Activated effector memory CD4-positive, alpha-beta T cell treated with anti-CD3 and anti-CD28 coated beads, Interleukin-2, amount 50 U/mL, for 16 hours (primary cell): ENCODE measurements around the gene SOD3.

Source experiments
- DNase-seq: peaks from one replicate; pipeline ENCODE4 v3.0.0-alpha.2; 2020

The SOD3 gene

DNA sequence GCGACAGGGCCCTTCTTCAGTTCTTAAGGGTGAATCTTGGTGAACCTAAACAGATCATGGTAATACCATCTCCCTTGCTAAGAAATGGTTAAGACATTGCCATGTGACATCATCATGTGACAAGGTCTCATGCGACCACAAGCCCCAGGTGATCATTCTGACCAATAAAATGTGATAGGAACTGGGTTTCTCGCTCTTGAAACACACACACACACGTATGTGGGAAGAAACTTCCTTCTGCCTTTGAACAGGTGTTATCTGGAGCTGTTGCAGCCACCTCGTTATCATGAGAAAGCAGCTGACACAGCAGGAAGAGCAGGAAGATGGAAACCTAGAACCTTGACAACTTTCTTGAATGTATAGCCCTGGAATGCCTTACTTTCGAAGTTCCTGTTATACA lies 10.2 kb downstream of the SOD3 start:
- DNase-seq = no peak

DNA sequence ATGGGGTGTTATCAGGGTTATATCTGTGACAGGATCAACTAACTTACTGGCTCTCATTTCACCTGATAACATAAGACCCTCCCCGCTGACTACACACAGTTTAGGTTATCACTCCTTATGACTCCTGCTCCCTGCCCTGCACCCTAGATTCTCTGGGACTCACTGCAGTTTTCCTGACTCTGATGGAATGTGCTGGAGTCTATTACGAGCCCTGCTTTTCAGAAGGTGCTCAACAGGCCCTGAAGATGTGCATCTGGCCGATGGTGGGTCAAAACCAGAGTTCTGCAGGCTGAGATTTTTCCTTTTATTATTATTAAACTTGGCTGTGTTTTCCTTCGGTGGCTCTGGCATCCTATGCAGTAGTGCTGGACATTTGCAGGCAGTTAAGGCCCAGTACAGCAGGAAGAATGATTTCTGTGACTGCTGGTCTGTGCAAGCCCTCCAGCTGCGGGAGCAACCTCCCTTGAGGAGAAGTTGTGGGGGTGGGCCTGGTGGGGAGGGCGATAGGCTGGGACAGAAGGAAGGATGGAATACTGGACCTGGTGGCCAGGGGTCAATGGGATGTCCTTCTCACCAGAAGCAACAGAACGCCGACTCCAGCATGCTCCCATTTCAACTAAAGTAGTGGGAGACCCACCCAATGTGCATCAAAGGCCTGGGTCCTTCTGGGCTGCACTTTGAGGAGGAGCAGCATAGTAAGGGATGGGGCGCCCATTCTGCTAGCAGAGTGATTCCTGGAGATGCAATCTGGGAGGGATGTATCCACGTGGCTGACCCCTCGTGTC lies 11.0 kb downstream of the SOD3 start:
- no peak for DNase-seq

DNA sequence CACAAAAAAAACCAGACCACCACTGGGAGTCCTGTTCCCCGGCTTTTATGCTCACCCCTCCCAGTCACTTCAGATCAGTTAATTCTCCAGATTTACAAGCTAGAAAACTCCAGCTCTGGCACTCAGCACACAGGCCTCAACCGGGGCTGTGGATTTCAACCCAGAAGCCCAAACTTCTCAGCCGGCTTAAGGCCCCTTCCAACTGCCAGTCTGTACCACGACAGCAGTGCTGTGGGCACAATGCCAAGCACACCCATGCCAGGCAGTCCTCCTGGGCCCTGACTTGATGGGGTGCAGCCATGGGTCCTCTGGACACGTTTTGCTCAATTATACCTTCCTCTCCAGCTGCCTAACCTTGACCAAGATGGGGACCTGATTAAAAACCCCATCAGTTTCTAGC lies 12.2 kb downstream of the SOD3 start:
- DNase-seq = no peak

DNA sequence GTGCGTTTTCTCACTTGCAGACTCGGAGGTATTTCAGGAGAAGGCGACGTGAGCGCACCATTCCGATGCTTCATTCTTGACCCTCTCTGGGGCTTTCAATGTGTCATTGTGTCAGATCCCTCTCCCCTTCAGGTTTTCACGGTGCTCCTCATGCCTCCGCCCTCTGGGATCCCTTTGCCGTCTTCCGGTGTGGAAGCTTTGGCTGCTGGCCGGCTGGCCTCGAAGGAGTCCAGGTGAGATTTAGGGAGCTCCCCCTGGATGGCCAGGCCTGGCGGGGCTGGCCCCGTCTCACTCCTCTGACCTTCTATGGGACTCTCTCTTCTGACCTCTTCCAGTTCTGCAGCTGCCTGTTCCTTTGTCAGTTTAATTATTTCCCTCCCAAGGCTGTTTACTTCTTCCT lies 12.9 kb downstream of the SOD3 start:
- DNase-seq = no peak

DNA sequence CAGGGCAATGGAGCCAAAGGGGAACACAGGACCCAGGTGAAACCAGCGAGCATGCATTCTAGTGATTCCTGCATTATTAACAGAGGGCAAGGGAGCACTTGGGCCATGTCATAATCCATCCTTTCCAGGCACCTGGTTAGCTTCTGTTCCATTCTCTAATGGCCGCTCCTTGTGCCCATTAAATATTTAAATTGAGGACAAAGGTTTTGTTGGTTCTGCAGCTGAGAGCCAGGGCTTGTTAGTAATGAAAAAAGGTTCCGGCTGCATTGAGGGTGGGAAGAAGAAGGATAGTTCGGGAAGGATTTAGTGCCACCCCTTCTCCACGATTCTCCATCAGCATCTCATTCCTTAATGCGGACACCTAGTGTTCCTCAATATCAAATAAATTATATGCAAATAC lies 13.6 kb downstream of the SOD3 start:
- DNase-seq = no peak

DNA sequence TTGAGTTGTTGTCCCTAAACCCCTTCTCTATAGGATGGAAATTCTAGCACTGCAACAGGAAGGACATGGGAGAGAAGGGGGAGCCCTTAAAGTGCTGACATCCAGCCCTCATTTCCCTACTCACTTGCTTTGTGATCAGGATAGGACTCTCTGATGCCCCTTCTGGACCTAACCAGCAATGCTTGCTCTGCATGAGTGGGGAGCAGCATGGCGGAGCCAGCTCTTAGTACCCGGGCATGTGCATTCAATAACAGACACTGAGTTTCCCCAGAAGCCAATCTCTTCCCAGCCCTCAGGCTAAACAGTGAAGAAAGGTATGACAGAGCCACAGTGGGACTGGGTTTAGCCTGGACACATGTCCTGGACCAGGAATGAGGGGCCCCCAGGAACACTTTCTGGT lies 14.0 kb downstream of the SOD3 start:
- no peak for DNase-seq

DNA sequence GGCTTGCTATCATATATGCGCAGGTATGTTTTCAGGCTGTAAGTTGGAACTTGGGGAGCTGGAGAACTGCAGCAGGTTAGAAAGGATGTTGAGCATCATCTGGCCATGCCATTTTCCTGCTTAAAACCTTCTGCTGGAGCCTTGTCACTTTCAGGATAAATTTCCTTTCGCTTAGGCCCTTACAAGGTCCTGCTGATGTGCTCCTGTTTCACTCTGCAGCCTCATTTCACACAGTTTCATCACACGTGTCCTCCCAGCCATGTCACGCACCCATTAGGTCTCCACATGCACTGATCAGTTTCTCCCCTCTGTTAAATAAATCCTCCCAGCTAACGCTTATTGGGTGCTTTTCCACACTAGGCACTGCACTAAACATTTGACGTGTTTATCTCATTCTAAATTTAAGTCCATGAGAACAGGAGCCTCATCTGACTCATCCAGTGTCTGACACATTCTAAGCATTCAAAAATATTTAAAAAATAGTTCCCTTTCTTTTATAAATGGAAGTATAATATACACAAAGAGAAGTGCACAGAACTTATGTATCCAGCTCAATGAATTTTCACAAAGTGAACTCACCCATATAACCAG lies 14.5 kb downstream of the SOD3 start:
- no peak for DNase-seq

DNA sequence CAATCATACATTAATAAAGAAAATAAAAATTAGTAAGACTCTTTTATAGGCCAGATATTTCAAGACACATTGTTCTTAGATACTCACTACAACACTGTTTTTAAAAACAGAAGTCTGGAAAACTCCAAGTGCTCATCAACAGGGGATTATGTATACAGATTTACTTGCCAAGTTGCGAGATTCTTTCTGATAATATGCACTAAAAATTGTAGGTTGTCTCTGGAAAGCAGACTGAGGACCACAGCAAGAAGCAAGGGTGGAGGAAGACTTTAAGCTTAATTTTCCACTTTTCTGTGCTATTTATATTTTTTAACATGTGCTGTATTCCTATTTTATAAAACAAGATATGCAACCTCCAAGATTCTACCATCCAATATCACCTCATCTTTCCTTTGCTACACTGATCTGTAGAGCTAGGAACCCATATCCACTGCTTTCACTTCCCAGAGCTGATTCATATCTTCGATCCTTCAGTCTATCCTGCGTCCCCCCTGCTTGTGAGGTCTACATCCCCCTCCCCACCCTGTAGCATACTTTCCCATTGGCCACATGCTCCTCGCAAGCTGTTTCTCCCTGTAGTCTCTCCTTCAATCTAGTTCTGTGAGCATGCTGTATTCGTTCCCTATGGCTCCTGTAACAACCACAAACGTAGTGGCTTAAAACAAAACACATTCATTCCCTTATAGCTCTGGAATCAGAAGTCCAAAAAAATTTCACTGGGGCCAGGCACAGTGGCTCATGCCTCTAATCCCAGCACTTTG lies 15.7 kb downstream of the SOD3 start:
- DNase-seq = no peak

DNA sequence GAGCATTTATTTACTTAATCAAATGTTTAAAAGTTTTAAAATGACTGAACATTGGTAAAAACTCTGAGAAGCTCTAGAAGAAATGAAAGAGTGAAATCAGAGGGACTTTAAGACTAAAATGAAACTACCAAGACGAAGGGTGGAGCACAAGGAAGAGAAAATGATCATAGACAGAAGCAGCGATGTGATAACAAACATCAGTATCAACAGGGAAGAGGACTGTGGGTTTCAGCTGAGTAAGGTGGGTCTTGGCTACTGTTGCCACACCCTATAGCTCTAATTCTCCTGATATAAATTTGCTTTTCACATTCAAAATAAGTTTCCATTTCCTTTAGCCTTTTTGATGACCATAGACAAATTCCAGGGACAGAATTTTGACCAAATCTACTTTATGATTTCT lies 18.4 kb downstream of the SOD3 start:
- DNase-seq = no peak

DNA sequence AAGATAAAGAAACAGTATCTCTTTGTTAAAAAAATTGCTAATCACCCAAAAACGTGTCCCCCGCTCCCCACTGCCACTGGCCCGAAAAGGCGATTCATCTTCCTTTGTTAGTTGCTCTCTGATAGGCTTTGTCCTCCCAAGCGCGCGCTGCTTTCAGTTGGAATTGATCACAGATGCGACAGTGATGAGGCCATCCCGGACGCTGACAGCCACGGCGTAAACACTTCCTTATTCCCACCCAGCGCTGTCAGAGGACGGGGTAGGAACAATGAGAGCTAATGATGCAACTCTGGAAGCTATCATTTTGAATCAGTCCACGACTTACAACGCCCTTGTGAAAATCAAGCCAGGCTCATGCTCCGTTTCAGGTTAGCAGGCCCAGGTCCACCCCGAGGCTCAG lies 21.4 kb downstream of the SOD3 start:
- no peak for DNase-seq

DNA sequence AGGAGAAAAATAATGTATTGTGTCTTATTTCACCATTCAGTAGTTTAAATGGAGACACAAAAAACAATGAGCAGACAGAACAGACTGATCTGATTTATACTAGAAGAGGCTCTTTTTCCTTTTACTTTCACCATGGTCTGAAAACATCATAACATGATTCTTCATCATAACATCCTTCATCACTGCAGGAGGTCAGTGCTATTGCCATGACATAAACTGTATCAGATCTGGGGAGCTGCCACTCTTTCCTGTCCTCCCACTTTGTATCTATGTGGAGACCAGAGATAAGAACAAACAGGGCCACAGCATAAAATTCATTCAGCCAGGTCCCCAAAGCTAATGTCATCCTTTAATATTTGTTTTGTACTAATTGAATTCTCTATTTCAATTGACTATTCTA lies 25.2 kb downstream of the SOD3 start:
- no peak for DNase-seq

DNA sequence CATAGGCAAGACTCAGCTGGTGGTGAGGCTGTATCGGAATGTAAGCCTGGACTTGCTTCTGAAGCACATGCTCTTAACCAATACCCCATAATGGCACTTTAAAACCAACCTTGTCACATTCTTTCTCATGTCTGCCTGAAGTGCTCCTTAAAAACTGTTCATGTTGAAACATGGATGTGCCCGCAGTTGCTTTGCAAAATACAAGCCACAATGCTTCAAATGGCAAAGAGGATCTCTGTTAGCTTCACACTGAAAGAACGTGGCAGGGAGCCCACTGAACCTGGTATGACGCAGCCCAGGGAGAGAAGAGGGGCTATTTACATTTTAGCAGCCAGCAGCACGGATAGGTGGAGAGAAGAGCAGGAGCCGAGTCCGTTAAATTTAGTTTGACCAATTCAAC lies 29.3 kb downstream of the SOD3 start:
- no peak for DNase-seq

DNA sequence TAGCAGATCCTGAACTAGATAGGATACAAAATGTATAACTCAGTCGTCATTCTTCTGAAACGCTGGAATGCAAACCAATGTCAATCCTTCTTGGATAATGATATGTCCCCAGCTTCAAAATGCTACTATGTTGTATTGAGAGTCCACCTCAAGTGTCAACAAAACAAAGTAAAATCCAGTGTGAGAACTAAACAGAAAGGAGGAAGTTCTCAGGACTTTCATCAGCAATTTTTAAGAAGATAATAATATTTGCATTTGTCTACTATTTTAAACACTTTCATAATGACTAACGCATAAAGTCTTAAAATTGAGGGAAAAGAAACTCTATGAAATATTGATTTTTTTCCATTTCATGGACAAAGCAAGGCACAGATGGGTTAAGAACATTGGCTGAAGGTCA lies 36.3 kb downstream of the SOD3 start:
- DNase-seq = no peak

DNA sequence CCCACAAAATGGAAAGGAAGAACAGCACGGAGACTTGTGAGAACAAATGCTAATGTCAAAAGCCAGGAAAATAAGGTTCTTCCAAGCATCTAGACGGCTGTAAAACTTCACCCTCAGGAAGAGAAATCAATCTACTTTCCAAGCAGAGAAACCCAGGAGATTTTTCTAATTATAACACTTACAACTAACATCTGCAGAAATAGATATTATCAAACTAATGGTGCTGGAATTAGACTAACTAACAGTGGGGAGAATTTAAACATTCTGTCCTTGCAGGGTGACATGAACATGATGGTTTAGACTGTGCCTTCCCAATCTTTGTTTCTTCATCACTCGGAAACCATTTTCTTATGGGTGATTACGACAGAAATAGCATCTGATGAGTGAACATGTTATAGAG lies 40.3 kb downstream of the SOD3 start:
- DNase-seq = no peak

DNA sequence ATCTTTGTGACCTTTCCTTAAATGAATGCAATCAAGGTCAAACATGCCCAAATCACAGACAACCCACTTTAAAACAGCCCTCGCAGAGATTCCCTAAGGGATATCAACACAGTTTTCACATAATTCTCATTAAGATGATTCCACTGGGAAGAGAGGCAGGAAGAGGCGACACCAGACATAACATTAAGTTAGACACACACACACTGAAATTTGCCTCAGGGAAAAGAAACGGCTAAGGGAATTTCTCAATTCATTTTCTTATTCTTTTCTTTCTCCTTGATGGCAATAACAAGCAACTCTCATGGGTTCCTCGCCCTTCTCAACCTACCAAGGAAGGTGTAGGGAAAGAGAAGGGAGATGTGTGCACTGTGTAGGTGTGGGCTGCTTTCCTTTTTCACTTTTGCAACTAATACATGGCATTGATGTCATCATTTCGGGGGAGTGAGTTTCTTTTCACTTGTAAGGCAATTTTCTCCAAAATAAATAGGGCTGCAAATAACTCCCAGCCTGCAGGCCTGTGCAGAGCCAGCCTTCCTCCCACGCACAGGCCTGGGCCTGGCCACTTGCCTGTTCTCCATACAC lies 41.4 kb downstream of the SOD3 start:
- DNase-seq = no peak

DNA sequence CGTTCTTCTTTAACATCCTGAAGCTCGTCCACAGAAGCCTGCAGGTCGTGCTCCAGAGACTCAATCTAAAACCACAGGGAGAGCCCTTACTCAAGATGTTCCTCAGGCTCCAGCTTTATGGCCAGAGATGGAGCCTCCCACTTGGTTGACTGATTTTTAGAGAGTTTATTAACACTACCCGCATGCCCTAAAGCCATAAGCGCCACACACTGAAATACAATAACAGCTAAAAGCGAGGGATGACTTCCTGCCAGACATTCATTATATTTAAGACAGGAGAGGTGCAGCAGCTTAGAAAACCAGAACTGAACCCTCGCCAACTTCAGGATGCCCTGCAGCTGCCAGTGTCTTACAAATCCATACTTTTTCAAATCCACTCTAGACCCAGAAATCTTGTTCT lies 42.0 kb downstream of the SOD3 start:
- DNase-seq = no peak

DNA sequence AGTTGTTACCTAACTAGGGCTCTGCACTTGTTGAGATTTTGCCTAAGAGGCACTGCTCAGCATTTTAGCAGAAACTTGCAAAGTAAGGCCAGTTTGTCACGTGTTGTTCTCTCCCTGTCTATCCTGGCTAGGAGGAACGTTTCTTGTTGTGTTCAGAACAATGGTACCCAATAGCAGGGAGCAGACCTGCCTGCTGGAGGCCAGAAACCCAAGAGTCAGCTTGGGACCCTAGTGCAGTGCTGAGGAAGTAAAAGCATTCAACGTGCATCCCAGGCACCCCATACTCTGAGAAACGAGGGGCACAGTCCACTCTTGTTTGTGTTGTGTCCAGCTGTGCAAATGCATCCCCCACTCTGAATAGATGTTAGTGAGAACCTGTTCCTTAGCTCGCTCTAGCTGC lies 42.4 kb downstream of the SOD3 start:
- no peak for DNase-seq

DNA sequence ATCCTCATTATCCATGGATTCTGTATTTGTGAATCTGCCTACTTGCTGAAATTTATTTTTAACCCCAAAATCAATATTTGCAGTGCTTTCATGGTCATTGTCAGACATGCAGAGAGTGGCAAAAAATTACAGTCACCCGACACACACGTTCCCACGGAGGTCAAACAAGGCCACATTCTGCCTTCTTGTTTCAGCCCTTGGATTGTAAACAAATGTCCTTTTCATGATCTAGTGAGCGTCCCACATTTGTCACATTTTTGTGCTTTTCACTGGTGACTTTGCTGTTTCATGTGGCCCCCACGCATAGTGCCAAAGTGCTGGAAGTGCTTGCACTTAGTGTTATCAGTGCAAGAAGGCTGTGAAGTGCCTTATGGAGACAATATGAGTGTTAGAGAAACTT lies 45.0 kb downstream of the SOD3 start:
- DNase-seq = no peak

DNA sequence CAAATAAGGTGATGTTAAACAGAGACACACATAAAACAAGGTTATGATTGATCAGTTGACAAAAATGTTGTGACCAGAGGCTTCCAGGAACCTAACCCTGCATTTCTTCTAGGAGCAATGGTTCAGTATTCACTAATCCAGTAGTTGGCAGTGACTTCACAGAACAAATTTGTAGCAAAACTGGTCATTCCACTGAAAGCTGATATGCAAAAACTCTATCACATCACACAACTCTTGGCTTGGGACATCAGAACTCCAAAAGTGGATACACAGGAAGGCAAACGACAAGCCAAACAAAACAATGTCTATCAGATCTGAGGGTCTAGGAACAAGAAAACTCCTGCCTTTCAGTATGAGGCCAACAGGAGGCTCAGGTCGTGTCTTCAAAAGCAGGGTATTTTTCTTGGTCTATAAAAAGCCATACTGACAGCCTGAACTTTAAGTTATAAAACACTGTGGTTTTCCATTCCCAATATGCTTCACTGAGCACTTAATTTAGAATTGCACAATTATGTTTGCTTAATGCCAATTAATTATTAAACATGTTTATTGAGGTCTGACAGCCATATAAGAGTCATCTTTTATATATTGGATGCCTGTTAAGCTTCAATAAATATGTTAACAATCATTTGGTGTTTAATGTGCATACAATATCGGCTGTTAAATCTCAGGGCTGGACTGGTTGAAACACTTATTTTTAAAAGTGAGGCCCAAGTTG lies 45.6 kb downstream of the SOD3 start:
- no peak for DNase-seq

DNA sequence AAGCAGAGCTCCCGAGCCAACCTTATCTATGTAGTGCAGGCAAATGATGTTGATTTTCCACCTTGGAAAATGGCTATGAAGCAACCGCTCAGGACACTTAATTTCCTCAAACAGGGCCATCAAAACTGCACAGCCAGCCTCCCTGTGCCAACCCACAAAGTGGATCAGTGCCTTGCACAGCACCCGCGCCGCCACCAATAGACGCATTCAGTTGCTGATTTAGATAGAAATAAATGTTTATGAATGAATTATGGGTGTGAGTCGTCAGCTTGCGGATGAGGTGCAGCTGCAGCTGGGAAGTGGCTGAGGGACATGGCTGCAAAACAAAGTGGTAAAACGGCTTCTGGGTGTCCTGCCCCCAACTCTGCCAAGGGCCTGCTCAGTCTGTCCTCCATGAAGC lies 47.0 kb downstream of the SOD3 start:
- DNase-seq = no peak

DNA sequence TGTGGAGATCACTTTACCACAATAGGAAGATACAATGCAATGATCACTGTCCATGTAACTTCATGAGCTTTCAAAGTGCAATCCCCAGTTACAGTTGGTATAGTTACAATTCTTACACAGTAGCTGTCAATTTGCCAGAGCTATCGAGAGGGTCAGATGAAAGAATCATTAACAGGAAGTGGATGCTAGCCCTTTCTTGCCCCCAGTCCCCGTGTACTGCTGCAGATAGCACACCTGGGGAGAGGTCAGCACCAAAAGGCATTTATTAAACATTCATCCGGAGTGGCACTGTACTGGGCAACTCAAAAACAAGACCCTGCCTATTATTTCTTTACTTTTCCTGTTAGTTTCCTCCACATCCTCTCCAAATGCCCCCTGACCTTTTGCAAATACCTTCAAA lies 47.7 kb downstream of the SOD3 start:
- no peak for DNase-seq

DNA sequence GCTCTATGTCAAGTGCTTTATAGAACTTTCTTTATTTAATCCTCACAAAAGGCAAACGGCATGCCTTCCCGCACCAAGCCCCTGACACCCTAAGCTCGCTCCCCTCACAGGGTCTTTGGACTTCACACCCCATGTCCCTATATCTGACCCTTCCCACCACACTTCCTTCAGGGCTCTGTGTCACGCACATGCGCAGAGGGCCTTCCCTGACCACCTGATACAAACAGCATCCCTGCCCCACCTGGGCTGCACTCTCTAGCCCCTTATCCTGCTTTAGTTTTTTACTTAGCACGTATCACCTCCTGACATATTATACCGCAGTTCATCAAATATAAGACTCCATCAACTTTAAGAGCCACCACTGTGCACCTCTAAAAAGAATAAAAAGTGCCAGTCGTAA lies 49.8 kb downstream of the SOD3 start:
- DNase-seq = no peak

DNA sequence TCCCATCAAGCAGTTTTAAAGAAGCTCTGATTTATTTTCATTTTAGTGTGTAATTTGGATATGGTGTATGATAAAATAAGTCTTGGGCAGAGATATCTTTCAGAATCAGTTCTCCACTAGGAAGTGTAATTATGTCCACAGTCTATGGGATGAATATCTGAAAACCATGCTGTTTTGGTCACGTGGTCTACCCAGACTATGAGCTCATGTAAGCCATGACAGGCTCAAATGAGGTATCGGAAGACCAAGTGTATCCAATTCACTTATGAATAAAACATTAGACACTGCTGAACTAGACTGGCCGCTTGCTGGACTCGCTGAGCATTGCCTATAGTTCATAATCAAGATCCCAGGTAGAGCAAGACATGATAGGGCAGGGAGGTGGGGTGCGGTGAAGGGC lies 50.5 kb downstream of the SOD3 start:
- DNase-seq = no peak
